IPS-18c (cell line): ENCODE measurements around the gene FRK.
"Not testable (repeated sequence)": the region's sequence is repeated elsewhere in the genome, so short reads cannot be mapped to it uniquely, and the experiment has no call there.

Experiments
- H3K4me3 ChIP-seq: 2 replicates; pipeline ENCODE4 v1.7.0; 2013; ENCODE audit warnings: low read depth, mild to moderate bottlenecking, low read length, moderate library complexity; ENCODE audit not compliant: insufficient read depth
- H3K9me3 ChIP-seq: one replicate; pipeline ENCODE4 v1.6.1; 2013; ENCODE audit warnings: mild to moderate bottlenecking, low read length, moderate library complexity; ENCODE audit not compliant: control insufficient read depth, insufficient read depth

Gene FRK

DNA sequence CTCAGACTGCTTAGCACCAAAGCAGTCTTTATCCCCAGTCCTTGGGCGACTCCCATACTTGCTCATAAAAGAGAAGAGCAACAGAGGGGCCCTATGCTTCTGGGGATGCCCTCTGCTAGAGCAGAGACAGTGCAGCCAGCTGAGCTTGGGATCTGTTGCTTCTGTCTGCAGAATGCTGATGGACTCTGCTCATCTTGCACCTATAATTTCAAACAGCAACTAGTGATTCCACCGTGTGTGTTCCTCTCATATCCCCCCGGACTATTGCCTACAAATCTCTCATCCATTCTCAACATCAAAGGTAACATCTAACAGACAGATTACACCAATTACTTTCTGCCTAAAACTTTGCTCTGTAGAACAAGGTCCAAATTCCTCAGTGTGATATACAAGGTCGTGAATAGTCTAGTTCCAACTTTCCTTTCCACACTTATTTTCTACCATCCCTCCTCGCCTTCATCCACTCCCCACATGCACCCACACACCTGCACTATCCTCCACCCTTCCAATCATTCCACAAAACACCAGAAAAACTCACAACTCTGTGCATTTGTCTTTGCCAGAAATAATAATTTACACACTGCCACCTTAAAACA, 62.6 kb downstream of the FRK start:
- no peak overlapping the region for H3K4me3 ChIP-seq
- H3K9me3 ChIP-seq, result no peaks in the 10 kb centered on the region

DNA sequence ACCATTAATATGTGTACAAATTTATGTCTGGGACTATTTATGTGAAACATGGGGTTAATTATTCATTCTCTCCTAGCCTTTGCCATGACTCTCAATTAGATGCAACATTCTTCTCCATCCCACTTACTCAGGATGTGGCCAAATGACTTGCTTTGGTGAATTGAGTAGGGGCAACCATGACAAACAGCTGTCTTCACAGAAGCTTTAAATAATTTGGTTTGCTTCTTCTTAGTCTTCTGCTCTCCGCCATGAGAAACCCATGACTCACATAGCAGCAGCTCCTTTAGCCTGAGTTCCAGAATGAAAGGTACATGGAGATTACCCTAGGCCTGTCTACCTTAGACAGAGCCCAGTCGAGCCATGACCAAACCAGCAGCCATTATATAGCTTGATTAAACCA, 74.7 kb downstream of the FRK start:
- Histone ChIP-seq H3K4me3 (no peak overlapping the region), H3K9me3 (no peaks in the 10 kb centered on the region)

DNA sequence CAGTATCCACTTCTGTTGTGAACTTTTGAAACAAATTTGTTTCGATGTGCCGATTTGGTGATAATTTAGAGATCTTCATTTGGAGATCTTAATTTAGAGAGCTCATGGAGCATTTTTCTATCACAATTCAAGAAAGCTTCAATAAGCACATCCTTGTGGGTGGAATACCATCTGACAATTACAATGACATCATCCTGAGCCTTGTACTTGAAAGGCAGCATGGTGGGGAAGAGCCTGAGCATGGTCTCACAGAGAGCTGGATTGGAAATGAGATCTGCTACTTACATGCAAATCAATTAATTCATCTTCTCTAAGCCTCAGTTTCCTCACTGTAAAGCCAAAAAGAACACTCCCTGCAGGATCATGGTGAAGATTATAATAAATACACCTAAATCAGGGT, 75.9 kb downstream of the FRK start:
- Histone ChIP-seq H3K9me3 (no peaks in the 10 kb centered on the region), H3K4me3 (no peak overlapping the region)

DNA sequence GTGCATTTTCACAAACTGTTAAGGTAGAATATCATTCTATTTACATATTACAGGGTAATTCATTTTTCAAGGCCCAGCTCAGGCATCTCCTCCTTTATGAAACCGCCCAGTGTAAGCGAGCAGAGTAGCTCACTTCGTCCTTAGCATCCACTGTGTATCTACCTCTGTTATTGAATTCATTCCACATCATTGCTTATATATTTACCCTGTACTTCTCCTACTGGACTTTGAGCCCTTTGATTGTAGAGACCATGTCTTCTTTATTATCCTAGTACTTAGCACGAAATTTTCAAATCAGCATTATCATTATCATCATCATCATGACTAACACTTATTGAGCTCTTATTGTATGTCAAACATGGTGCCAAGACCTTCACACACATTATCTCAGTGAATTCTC, 76.7 kb downstream of the FRK start:
- Histone ChIP-seq H3K9me3 (no peaks in the 10 kb centered on the region), H3K4me3 (no peak overlapping the region)

DNA sequence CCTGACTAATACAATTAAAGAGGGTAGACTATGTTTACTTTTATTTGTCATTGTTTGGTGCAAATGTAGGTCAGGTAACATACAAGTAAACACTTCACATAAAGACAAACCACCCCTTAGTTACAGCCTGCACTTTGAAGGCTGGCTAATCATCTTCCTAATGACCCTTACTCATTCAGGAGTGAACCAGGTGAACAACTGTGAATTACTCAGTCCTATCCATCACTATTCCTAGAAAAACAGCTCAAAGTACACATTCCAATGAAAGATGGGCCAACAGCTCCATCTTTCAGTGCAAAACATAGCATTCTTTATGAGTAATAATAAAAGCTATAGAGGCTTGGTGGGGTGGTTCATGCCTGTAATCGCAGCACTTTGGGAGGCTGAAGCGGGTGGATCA, 78.2 kb downstream of the FRK start:
- no peaks in the 10 kb centered on the region for H3K9me3 ChIP-seq
- no peak overlapping the region for H3K4me3 ChIP-seq

DNA sequence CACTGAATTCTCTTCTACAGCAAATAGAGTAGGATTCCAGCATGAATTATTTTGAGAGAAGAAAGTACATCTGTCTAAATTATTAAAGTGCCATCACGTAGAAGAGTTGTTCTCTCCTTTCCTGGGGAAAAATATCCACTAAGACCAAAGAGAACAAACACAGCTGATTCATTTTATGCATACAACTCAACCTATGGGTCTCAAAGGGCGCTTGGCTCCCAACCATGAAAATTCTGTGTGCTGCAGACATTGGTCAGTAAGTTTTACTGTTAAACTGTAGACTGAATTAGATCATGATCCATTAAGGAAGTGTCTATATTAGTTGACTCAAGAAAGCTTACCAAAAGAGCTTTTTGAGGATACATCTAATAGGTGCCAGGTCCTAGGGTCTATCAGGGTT, 83.5 kb downstream of the FRK start:
- Histone ChIP-seq H3K9me3 (no peaks in the 10 kb centered on the region), H3K4me3 (no peak overlapping the region)

DNA sequence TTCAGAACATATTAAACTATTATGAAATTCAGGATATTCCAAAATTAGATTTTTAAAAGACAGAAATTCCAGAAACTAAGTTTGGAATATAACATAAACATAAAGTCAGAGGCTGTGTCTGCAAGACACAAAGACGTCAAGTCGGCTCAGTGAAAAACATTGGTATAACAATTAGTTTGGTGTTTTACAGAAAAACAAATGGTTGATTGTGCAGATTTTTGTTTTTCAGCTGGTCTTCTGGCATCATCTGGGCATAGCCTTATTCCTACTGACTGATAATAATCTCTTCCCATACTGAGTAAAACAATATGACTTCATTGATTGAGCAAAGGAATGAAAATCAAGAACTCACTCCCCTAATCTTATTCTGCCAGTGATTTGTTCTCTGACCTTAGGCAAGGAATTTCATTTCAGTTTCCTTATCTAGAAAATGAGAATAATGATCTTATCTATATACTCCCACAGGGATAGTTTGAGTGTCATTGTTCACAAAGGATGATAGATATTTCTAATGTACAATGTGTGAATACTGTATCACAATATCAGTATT, 84.3 kb downstream of the FRK start:
- Histone ChIP-seq H3K9me3 (no peaks in the 10 kb centered on the region), H3K4me3 (no peak overlapping the region)

DNA sequence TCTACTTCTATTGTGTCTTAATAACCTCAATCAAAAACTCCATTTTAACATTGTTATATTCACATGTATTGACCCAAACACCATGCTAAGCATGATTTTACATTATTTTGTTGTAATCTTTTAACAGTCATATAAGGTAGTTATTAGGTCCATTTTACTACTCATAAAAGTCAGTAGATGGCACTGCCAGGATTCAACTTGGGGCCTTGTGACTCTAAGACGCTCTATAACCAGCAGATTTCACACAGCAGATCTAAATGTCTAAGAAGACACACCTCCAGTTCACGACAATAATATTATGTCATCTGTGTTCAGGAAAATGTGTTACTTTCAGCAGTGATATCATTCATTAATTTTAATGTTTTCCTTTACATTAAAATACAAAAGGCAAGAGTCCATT, 88.0 kb downstream of the FRK start:
- no peaks in the 10 kb centered on the region for H3K9me3 ChIP-seq
- no peak overlapping the region for H3K4me3 ChIP-seq

DNA sequence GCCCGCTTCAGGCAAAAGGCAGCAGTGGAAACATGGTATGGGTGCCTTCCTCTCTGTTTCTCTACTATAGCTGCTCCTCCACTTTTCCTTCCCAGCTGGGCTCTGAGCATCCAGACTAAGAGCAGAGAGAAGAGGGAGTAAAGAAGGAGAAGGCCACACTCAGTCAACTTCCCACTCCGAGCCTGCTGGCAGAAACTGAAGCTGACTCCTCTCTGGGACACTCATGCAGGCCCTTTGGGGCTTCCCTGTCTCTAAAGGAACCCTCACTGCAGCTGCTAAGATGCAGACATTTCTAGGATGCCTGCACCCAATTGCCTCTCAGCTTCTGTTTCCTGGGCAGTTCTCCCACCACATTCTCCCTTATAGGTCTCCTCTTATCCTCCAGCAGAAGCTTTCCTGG, 88.9 kb downstream of the FRK start:
- no peaks in the 10 kb centered on the region for H3K9me3 ChIP-seq
- no peak overlapping the region for H3K4me3 ChIP-seq

DNA sequence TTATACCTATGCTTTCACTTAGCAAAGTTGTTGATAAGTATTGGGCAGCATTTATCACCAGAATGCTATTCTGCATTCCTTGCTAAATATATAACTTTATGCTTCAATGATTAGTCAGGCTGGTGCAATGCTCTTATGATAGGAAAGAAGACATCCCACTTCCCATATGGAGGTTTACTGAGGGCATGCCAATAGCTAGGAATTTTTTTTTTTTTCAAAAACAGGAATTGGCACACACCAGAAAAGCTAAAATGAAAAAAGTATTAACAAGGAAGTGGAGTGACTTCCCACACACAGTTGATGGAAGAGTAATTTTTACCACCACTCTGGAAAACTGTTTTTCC, 90.8 kb downstream of the FRK start:
- H3K9me3 ChIP-seq, result no peaks in the 10 kb centered on the region
- H3K4me3 ChIP-seq, result no peak overlapping the region

DNA sequence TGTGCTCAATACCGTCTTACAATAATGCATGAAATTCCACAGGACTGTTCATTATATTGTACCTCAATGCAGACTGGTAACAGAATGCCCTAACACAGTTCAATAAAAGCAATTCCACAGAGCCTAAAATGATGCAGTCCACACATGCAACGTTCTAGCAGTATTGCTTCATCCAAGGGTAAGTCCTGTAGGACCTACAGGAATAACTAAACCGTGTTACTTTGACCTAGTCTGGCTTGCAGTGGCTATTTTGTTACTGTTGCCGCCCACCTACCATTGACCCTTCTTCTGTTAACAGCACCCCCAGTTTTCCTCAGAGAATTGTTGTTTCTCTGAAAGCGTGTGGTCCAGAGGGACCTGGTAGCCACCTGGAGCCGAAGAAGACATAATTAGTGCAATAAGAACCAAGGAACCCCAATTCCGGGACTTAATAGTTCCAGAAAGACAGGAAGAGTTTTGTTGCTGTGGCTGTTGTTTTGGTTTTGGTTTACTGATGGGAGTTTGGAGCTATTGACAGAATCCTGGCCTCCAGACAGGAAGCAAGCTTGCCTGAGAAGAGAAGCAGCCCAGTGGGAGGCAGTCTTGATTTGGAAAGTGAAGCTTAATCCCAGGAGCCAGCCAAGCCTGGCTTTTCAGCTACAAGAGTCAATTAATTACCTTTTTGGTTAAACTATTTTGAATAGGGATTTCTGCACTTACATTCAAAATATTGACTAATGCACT, 91.3 kb downstream of the FRK start:
- H3K9me3 ChIP-seq, result no peaks in the 10 kb centered on the region

DNA sequence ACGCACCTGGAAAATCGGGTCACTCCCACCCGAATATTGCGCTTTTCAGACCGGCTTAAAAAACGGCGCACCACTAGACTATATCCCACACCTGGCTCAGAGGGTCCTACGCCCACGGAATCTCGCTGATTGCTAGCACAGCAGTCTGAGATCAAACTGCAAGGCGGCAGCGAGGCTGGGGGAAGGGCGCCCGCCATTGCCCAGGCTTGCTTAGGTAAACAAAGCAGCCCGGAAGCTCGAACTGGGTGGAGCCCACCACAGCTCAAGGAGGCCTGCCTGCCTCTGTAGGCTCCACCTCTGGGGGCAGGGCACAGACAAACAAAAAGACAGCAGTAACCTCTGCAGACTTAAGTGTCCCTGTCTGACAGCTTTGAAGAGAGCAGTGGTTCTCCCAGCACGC, 100.4 kb downstream of the FRK start:
- not testable (repeated sequence) for H3K4me3 ChIP-seq

More for the DNA sequence above, 91.3 kb downstream of the FRK start:
- H3K4me3 ChIP-seq, result no peak overlapping the region

DNA sequence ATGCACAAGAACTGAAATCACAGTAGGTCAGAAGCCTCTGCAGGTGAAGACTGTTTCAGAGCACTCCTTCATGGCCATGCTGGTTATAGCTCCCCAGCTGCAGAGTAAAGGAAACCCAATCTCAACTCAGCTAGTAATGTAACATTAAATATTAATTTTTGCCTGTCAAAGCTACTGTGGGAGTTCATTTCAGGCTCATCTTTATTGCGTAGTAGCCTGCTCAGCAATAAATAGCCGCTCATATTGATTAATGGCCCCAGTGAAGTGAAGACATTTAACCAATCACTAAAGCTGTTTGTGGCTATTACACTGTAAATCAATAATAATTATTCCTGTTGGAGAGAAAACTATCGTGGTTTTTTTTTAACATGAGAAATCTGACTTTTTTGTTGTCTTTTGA, 101.7 kb downstream of the FRK start:
- Histone ChIP-seq H3K4me3 (no peak overlapping the region), H3K9me3 (no peaks in the 10 kb centered on the region)

More for the DNA sequence above, 100.4 kb downstream of the FRK start:
- H3K9me3 ChIP-seq, result not testable (repeated sequence)

DNA sequence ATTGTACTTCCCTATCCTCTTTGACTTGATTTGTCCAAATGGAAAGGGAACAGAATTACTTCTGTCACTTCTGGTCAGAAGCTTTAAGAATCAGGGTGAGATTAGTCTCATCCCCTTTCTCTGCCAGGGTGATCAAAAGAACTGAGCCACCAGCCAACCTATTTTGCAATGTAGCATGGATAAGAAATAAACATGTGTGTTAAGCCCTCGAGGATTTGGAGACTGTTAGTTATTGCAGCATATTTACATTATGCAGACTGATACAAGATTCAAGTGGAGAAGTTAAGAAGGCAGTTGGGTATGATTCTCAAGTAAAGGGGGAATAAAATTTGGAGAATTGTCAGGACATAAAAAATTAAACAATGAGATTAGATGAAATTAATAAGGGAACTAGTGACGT, 106.0 kb downstream of the FRK start:
- Histone ChIP-seq H3K9me3 (no peaks in the 10 kb centered on the region), H3K4me3 (no peak overlapping the region)

DNA sequence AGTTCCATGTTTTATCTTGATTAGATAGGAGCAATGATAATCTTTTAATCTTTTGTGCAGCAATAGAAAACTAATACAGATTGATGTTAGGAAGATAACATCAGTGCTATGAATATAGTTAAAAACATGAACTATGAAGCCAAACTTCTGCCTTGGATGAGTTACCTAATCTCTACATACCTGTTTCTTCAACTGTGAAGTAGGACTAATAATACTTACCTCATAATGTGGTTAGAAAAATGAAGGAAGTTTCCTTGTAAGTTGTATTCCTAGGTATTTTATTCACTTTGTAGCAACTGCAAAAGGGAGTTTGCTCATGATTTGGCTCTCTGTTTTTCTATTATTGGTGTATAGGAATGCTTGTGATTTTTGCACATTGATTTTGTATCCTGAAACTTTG, 111.9 kb downstream of the FRK start:
- Histone ChIP-seq H3K4me3 (no peak overlapping the region), H3K9me3 (no peaks in the 10 kb centered on the region)

DNA sequence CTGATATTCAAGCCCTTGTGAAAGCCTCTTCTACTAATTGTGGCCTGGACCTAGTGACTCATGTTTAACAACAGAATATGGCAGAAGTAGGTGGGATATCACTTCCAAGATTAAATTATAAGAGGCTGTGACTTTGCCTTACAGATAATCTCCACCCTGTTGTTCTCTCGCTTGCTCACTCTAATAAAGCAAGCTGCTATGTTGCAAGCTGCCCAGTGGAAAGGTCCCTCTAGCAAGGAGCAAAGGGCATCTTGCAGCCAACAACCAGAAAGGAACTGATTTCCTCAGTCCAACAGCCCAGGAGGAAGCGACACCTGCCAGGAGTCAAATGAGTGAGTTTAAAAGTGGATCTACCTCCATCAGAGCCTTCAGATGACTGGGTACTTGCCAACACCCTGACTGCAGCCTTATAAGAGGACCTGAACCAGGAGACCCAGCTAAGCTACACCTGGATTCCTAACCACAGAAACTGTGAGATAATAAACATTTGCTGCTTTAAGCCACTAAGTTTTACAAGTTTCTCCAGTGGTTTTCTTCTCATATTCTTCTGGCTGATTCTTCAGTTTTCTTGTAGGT, 112.6 kb downstream of the FRK start:
- Histone ChIP-seq H3K9me3 (no peaks in the 10 kb centered on the region), H3K4me3 (no peak overlapping the region)

DNA sequence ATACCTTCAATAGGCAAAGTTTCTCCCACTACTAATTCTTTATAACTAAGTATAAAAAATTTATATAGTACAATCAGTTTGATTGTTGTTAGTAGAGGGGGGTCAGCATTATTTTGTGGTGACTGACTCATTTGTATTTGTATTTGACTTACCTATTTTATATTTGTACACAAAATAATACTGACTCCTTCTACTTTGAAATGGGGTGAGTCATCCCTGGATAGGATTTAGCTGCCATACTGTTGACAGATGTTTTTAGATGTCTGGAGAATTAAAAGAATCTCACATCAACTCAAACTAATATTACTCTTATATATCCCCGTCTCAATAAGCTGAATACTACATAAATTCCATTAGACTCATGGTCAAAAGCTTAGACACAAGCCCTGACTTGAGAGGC, 114.9 kb downstream of the FRK start:
- no peak overlapping the region for H3K4me3 ChIP-seq
- no peaks in the 10 kb centered on the region for H3K9me3 ChIP-seq

DNA sequence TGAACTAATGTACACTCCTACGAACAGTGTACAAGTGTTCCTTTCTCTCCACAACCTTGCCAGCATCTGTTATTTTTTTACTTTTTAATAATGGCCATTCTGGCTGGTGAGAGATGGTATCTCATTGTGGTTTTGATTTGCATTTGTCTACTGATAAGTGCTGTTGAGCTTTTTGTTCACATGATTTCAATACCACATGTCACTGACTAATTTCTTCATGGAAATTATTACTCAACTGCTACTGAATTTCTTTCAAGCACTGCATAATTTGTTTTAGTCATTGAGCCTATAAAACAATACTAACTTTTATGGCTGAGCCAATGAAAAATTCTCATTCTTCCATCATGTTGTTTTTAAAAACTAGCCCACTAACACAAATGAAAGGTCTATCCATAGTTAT, 115.4 kb downstream of the FRK start:
- Histone ChIP-seq H3K4me3 (no peak overlapping the region), H3K9me3 (no peaks in the 10 kb centered on the region)
